Measurements from ENCODE around the gene CPZ. TPM values are rescaled to one million over a fixed set of nuclear protein-coding genes. Genes with fewer than 3 reads are reported as not detected.

Gene CPZ
- total RNA-seq, 1 donor from 2014 or later, result 0.86 TPM

DNA sequence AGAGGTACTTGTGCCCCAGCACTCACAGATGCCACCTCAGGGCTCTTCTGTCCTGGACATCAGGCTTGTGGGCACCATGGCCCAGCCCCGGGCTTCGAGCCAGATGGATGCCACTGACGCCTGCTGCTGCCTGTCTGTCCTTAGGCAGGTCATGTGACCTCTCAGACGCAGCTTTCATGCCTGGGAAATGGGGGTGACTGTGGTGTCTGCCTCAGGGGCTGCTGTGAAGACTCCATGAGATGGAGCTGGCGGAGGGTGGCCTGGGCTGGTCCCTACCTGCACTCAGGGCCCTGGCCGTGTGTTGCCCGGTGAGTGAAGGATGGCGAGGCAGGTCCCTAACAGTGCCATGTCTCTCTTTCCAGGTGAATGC, 6.5 kb downstream of the CPZ start:
- DNase-seq (ENCODE audit: low read depth), result no peak
- no peak overlapping the region for H3K4me3 ChIP-seq (ENCODE audit: low read depth, low read length)
- no peak for TF ChIP-seq CTCF (conservative IDR thresholded peaks at IDR 0.05; ENCODE audit: low read depth, low read length)

GRCh38 chr4:8599657-8600056, 7.1 kb downstream of the CPZ start:
- H3K4me3 ChIP-seq (ENCODE audit: low read depth, low read length), result no peak overlapping the region
- no peak for DNase-seq (ENCODE audit: low read depth)
- TF ChIP-seq CTCF (conservative IDR thresholded peaks at IDR 0.05; ENCODE audit: low read depth, low read length), result no peak

GRCh38 chr4:8600266-8600665, 7.7 kb downstream of the CPZ start:
- no peak overlapping the region for H3K4me3 ChIP-seq (ENCODE audit: low read depth, low read length)
- no peak for DNase-seq (ENCODE audit: low read depth)
- TF ChIP-seq CTCF (conservative IDR thresholded peaks at IDR 0.05; ENCODE audit: low read depth, low read length), result no peak

GRCh38 chr4:8600686-8601085, 8.1 kb downstream of the CPZ start:
- TF ChIP-seq CTCF (conservative IDR thresholded peaks at IDR 0.05; ENCODE audit: low read depth, low read length), result no peak

GRCh38 chr4:8601086-8601485, 8.5 kb downstream of the CPZ start:
- H3K4me3 ChIP-seq (ENCODE audit: low read depth, low read length), result no peak overlapping the region
- TF ChIP-seq CTCF (conservative IDR thresholded peaks at IDR 0.05; ENCODE audit: low read depth, low read length), result no peak
- DNase-seq (ENCODE audit: low read depth), result no peak

More at GRCh38 chr4:8600686-8601085, 8.1 kb downstream of the CPZ start:
- no peak overlapping the region for H3K4me3 ChIP-seq (ENCODE audit: low read depth, low read length)
- no peak for DNase-seq (ENCODE audit: low read depth)

DNA sequence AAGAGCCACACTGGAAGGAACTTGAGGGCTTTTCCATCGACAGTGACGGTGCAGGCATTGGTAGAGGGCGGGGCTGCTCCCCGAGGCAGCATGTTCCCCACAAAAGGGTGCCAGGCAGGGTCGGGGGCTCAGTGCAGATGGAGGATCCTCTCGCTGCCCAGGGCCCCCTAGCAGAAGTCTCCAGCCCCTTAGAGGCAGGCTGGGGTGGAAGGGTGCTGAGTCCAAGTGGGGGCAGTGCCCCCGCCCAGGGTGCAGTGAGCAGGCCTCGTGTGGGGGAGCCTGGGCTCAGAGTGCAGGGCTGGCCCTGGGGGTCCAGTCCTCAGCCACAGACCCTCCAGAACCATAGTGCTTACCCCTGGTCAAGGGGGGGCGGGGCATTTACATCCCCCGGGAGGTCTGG, 9.0 kb downstream of the CPZ start:
- no peak for TF ChIP-seq CTCF (conservative IDR thresholded peaks at IDR 0.05; ENCODE audit: low read depth, low read length)
- H3K4me3 ChIP-seq (ENCODE audit: low read depth, low read length), result no peak overlapping the region
- DNase-seq (ENCODE audit: low read depth), result no peak

GRCh38 chr4:8602686-8603430, 10.3 kb downstream of the CPZ start:
- no peak for DNase-seq (ENCODE audit: low read depth)
- no peak for TF ChIP-seq CTCF (conservative IDR thresholded peaks at IDR 0.05; ENCODE audit: low read depth, low read length)
- no peak overlapping the region for H3K4me3 ChIP-seq (ENCODE audit: low read depth, low read length)
